Measurements from ENCODE around the gene KCNQ1. TPM values are rescaled to one million over a fixed set of nuclear protein-coding genes. Genes with fewer than 3 reads are reported as not detected.

Gene KCNQ1
- total RNA-seq, 1 donor, result 1.1 TPM

GRCh38 chr11:2881981-2882375, 437.2 kb downstream of the KCNQ1 start:
- DNase-seq (ENCODE audit: low read depth in 2 of 3, low spot score in 2 of 3), result no peak

DNA sequence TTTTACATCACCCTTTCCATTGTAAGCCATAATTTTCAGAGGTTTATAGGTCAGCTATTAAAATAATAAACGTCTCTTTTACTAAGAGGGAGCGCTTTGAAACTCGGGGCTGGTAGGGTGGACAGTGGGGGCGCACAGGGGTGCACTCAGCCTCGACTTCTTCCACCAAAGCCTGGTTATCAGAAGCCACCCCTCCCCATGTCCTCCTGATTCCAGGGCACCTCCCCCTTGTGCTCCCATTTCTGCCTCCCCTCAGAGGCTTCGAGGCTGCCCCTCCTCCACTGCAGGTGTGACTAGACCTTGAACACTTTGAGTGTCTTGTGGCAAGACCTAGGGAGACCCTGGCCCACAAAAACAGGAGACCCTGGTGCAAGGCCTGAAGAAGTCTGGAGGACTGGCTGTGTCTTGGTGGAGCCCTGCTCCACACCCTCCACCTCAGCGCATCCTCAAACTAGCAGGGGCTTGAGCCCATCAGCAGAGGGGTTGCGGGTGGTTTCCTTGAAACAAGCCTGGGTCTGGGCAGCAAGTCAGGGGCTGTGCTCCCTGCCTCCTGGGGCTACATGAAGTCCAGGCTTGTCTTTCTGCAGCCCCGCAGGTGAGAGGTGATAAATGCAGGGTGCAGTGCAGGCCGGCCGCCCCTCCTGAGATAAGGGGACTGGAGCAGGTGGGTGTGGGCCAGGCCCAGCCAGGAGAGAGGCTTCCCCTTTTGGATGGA, 437.7 kb downstream of the KCNQ1 start:
- DNase-seq (ENCODE audit: low read depth in 2 of 3, low spot score in 2 of 3), result no peak

DNA sequence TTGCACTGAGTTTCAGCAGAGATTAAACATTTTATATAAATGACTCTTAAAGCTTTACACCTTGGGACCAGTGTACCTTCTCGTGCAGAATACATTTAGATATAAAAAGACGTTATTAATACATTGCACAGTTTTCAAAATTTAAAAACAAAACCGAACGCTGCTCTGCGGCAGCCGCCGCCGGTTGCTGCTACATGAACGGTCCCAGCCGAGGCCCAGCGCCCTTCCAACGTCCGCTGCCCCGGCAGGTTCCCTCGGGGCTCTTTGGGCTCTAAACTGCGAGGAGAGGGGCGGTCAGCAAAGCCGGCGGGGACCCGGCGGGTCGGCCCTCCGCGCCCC, 438.8 kb downstream of the KCNQ1 start:
- no peak for DNase-seq (ENCODE audit: low read depth in 2 of 3, low spot score in 2 of 3)

GRCh38 chr11:2883979-2884815, 439.4 kb downstream of the KCNQ1 start:
- peak in 1 of 3 donors; percentile 15 for DNase-seq (ENCODE audit: low read depth in 2 of 3, low spot score in 2 of 3)

DNA sequence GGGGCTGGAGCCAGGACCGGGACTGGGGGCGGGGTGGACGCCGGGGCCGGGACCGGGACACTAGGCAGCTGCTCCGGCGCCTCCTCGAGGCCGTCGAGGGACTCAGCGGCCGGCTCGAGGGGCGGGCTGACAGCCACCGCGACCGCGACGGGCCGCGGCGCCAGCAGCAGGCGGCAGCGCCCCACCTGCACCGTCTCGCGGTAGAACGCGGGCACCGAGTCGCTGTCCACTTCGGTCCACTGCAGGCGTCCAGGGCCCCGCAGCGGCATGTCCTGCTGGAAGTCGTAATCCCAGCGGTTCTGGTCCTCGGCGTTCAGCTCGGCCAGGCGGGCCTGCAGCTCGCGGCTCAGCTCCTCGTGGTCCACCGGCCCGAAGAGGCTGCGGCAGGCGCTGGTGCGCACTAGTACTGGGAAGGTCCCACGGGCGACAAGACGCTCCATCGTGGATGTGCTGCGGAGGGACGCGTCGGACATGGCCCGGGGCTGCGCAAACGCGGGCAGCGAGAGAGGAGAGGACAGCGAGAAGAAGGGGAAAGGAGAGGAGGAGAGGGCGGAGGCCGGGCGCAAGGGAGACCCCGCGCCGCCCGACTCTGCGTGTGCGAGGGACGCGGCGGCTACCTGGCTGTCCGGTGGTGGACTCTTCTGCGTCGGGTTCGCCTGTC, 440.3 kb downstream of the KCNQ1 start:
- peak in 2 of 3 donors; percentile 67 to 74 for DNase-seq (ENCODE audit: low read depth in 2 of 3, low spot score in 2 of 3)

- DNase-seq (ENCODE audit: low read depth in 2 of 3, low spot score in 2 of 3), result peak; percentile 73 to 91 (median 84)
These were observed 440.9 kb downstream of the KCNQ1 start, which contains the start of gene CDKN1C for GRCh38 chr11:2885678-2886081. Gene CDKN1C (minus strand): TSS chr11:2885775. CDS start chr11:2885456, 319 bp downstream.

DNA sequence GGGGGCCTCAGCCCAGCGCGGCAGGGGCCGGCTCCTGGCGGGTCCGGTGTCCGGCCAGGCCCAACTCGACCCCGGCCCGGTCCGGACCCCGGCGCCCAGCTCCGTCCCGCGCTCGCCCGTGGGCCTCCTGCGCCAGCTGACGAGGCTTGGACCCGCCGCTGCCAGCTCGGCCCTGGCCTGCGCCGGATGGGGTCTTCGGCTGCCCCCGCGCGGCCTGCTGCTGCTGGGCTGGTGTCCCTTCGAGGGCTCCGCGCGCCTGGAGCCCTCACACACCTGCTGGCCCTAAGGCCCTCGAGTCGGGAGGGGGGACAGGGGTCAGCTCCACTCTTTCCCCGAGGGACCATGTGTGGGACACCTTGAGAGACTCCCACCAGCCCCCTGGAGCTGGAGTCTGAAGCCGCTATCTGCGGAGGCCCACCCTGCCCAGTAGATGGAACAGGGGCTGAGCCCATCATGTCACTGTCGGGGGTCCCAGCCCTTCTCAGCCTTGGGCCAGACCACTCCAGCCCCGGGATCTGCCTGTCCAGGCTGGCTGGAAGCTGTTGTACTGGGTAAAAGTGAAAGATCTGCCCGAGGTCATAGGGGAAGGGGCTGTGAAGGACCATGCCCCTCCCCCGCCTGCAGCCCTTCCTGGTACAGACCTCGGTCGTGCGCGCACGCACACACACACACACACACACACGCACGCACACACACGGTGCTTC, 441.5 kb downstream of the KCNQ1 start:
- DNase-seq (ENCODE audit: low read depth in 2 of 3, low spot score in 2 of 3), result peak in 1 of 3 donors; percentile 40

- DNase-seq (ENCODE audit: low read depth in 2 of 3, low spot score in 2 of 3), result no peak
These were observed 442.1 kb downstream of the KCNQ1 start for GRCh38 chr11:2886936-2887335.

GRCh38 chr11:2887515-2888195, 442.8 kb downstream of the KCNQ1 start:
- DNase-seq (ENCODE audit: low read depth in 2 of 3, low spot score in 2 of 3), result no peak

DNA sequence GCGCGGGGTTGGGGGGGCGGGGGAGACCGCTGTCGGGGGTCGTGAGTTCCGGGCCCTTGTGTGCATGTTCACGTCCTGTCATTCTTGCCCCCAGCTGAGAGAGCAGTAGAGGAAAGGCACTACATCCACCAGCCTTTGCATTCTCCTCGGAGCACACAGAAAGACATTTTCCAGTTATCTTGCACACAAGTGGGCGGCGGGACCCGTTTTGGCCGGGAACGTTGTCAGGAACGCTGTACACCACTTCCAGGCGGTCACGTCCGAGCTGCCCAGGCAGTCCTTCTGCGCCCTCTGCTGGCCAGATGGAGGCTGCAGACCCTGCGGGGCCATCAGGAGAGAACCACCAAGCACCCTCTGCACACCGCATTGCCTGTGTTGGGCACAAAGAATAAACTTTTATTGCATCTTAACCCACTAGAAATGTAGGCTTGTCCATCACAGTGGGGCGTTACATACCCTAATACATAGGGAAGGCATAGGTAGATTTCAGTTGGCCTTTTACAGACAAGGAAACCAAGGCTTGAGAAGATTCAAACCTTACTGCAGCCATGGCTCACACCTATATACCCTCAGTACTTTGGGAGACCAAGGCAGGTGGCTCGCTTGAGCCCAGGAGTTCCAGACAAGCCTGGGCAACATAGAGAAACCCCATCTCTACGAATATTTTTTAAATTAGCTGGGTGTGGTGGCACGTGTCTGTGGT, 443.6 kb downstream of the KCNQ1 start:
- DNase-seq (ENCODE audit: low read depth in 2 of 3, low spot score in 2 of 3), result peak; percentile 72 to 84 (median 77)

- no peak for DNase-seq (ENCODE audit: low read depth in 2 of 3, low spot score in 2 of 3)
These were observed 444.8 kb downstream of the KCNQ1 start for GRCh38 chr11:2889362-2890273.

- DNase-seq (ENCODE audit: low read depth in 2 of 3, low spot score in 2 of 3), result peak in 1 of 3 donors; percentile 21
These were observed 445.9 kb downstream of the KCNQ1 start for GRCh38 chr11:2890466-2891294.

DNA sequence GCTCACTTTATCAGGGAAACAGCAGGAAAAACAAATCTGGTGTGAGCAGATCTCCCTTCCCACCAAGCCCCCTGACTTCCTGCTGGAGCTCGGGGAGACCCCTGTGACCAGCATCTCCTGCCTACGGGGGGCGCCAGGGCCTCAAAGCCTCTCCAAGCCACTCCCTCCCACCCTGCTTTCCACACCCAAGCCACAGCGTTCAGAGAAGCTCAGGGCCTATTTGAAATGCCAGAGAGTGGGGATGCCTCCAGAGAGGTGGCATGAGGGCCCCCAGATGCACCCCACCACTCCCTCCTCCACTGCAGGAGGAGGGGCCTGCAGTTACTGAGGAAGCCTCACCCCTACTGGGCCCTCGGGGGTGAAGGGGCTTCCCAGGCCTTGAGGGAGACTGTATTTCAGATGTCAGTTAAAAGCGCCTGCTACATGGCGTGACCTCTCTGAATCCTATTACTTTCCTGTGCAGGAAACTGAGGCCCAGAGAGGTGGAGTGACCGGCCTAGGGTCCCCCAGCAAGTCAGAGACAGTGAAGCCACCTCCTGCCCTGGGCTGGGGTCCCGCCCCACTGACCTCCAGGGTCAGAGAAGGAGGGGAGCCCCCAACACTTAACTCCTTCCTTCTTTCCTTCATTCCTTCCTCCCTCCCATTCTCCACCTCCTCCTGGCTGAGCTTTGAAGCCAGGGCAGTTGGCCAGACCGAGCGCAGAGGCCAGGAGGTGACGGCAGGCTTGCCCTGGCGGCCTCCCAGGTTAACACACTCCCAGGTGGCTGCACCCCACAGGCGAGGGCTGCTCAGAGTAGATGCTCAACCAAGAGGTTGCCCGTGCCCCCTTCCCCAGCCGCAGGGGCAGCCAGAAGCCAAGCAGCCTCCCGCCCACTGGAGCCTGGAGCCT, 446.8 kb downstream of the KCNQ1 start:
- no peak for DNase-seq (ENCODE audit: low read depth in 2 of 3, low spot score in 2 of 3)

DNA sequence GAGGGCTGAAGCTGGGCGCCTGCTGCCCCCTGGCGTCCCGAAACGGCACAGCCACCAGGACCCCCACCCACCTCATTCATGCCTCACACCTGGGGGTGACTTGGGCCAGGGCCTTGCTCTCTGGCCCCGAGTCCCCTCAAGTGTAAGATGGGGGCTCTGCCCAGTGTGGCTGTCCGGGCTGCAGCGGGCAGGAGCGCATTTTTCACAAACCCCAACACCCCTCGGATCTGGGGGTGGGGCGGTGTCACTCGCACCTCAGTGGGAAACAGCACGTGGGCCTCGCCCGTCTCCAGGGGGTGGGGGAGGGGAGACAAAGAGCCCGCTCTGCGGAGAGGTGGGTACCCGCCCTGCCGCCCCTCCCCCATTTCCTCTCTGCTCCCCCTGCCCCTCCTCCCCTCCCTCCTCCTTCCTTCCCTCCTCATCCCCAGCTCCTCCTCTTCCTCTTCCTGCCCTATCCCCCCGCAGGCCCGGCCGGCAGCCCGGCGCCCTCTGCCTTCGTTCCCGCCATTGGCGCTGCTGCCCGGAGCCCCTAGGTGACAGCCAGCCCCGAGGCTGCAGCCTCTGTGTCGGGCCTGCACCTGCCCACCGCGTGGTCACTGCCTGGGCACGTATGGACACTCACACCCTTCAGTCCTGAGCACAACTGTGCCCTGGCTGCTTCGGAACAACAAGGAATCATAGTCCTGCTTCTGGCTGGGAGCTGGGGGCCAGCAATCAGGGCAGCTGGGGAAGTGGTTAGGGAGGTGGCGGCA, 447.6 kb downstream of the KCNQ1 start:
- DNase-seq (ENCODE audit: low read depth in 2 of 3, low spot score in 2 of 3), result peak; percentile 42 to 73 (median 67)

DNA sequence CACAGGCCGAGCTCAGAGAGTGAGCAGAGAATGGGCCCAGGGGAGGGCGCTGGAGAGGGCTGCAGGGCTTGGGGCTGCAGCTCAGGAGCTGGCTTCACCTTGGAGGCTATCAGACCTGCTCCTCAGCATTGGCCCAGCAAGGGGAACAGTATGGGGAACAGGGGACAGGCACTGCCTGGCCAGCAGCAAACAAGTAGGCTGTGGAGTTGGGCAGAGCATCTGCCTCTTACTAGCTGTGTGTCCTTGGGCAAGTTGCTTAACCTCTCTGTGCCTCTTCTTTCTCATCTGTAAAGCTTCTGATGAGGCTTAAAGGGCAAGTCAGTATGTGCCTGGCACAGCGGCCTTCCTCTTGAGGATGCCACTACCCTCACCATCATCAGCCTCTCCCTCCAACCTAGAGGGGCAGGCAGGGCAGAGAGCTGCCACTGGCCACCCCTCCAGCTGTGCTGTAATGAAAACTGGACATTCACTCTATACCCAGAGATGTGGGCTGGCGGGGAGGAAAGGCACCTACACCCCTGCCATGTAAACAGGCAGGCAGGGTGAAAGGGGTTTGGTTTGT, 448.2 kb downstream of the KCNQ1 start:
- peak in 2 of 3 donors; percentile 45 to 49 for DNase-seq (ENCODE audit: low read depth in 2 of 3, low spot score in 2 of 3)

- no peak for DNase-seq (ENCODE audit: low read depth in 2 of 3, low spot score in 2 of 3)
These were observed 449.1 kb downstream of the KCNQ1 start for GRCh38 chr11:2893935-2894334.
